ENCODE measurements around the gene MYO3B. TPM values are rescaled to one million over a fixed set of nuclear protein-coding genes. Genes with fewer than 3 reads are reported as not detected.

The MYO3B gene
- total RNA-seq, 4 donors from 2014 or later: 0.34 to 0.95 (median 0.89) TPM

DNA sequence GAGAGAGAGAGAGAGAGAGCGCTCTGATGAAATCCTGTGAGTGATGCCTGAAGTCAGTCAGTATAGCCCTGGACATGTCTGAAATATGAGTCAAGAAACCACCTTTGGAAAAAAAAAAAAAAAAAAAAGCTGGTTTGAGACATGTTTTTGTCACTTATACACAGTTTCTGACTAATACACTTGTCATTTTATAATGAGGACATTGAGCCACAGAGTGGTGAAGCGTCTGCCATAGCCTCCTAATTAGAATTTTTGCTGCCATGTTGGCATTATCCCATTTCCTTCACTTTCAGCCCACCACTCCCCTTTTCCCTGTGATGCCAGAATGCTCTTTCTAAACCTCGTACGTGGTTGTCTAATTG, 15.7 kb upstream of the MYO3B start:
- 86% methylated on average over 4 of the region's 4 CpGs for WGBS
- TF ChIP-seq, protein P1, sequence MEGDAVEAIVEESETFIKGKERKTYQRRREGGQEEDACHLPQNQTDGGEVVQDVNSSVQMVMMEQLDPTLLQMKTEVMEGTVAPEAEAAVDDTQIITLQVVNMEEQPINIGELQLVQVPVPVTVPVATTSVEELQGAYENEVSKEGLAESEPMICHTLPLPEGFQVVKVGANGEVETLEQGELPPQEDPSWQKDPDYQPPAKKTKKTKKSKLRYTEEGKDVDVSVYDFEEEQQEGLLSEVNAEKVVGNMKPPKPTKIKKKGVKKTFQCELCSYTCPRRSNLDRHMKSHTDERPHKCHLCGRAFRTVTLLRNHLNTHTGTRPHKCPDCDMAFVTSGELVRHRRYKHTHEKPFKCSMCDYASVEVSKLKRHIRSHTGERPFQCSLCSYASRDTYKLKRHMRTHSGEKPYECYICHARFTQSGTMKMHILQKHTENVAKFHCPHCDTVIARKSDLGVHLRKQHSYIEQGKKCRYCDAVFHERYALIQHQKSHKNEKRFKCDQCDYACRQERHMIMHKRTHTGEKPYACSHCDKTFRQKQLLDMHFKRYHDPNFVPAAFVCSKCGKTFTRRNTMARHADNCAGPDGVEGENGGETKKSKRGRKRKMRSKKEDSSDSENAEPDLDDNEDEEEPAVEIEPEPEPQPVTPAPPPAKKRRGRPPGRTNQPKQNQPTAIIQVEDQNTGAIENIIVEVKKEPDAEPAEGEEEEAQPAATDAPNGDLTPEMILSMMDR (IDR thresholded peaks at IDR 0.05): no peak
- TF ChIP-seq EP300 (IDR thresholded peaks at IDR 0.05): no peak
- no peak for TF ChIP-seq POLR2AphosphoS5 (IDR thresholded peaks at IDR 0.05)
- TF ChIP-seq POLR2A (IDR thresholded peaks at IDR 0.05): no peak
- H3K4me1 ChIP-seq: no peaks in the 10 kb centered on the region

DNA sequence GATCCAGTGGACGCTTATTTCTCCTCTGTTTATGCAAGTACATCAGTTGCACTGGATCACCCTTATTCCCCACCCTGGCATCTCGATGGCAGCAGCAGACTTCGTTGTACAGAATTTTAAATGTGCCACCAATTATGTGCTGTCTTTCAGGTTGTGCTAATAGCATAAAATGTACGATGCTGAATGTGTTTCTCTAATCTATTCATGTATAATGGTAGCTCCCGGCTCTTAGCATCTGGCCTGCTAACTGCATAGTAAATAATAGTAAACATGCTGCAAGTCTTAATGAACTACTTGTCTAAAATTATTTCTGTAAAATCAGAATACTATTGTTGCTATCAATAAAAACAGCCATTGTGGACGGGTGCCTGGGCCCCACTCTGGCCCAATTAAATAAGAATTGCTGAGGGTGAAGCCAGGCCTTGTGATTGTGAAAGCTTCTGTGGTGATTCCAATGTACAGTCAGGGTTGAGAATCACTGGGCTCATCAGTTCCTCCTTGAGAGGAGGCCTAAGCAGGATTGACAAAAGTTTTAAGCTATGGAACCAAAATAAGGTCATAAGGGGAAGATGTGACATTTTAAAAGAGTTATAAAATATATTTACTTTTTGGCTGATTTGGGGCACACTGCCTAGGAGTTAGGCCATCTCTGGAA, 14.4 kb upstream of the MYO3B start:
- Histone ChIP-seq H3K9me3 (no peaks in the 10 kb centered on the region), H3K27me3 (no peaks in the 10 kb centered on the region), H3K27ac (no peak overlapping the region), H3K36me3 (no peaks in the 10 kb centered on the region), H3K4me1 (no peaks in the 10 kb centered on the region), H3K4me3 (no peak overlapping the region)
- TF ChIP-seq, protein P1 (IDR thresholded peaks at IDR 0.05): no peak
- TF ChIP-seq POLR2AphosphoS5 (IDR thresholded peaks at IDR 0.05): no peak
- no peak for TF ChIP-seq POLR2A (IDR thresholded peaks at IDR 0.05)
- no peak for TF ChIP-seq EP300 (IDR thresholded peaks at IDR 0.05)
- WGBS: 84% methylated on average over 6 of the region's 6 CpGs
- no peak for DNase-seq (ENCODE audit: low spot score in 2 of 2)

More for the DNA sequence above, 15.7 kb upstream of the MYO3B start:
- no peak overlapping the region for H3K27ac ChIP-seq
- H3K36me3 ChIP-seq: no peaks in the 10 kb centered on the region
- no peaks in the 10 kb centered on the region for H3K27me3 ChIP-seq
- no peak for DNase-seq (ENCODE audit: low spot score in 2 of 2)
- no peaks in the 10 kb centered on the region for H3K9me3 ChIP-seq
- no peak overlapping the region for H3K4me3 ChIP-seq

DNA sequence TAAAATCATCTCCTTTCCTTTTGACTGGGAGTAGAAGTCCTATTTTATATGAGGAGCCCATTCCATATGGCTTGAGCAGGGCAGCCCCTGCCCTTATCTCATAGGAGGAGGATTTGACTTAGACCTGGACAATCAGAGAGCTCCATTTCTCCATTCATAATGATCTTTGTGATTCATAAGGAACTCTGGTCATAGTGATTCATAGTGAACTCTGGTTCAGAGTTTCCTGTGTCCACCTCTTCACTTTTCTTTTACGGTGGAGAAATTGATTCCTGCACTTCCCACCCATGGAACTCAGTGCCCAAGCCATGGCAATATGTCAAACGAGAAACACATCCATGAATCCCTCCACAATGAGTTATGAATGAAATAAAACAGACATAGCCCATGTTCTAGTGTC, 12.8 kb upstream of the MYO3B start:
- TF ChIP-seq EP300 (IDR thresholded peaks at IDR 0.05): no peak
- TF ChIP-seq POLR2AphosphoS5 (IDR thresholded peaks at IDR 0.05): no peak
- TF ChIP-seq POLR2A (IDR thresholded peaks at IDR 0.05): no peak
- TF ChIP-seq, protein P1 (IDR thresholded peaks at IDR 0.05): no peak
- no peak for DNase-seq (ENCODE audit: low spot score in 2 of 2)
- Histone ChIP-seq H3K36me3 (no peaks in the 10 kb centered on the region), H3K9me3 (no peaks in the 10 kb centered on the region), H3K4me3 (no peak overlapping the region), H3K27me3 (no peaks in the 10 kb centered on the region), H3K4me1 (no peaks in the 10 kb centered on the region), H3K27ac (no peak overlapping the region)
- WGBS: 65% methylated on average over 2 of the region's 2 CpGs

DNA sequence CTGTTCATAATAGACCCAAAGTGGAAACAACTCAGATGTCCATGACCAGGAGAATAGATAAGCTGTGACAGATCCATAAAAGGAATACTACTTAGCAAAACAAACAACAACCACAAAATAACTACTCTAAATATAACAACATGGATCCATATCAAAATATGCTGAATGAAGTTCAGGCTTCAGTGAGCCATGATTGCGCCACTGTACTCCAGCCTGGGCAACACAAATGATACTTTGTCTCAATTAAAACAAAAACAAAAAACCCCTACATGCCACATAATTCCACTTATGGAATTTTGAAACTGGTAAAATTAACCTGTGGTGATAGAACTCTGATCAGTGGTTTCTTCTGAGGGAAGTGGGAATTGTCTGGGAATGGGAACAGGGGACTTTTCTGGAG, 11.2 kb upstream of the MYO3B start:
- no peaks in the 10 kb centered on the region for H3K9me3 ChIP-seq
- no peaks in the 10 kb centered on the region for H3K4me1 ChIP-seq
- no peak overlapping the region for H3K27ac ChIP-seq
- no peaks in the 10 kb centered on the region for H3K27me3 ChIP-seq
- no peak for TF ChIP-seq POLR2AphosphoS5 (IDR thresholded peaks at IDR 0.05)
- TF ChIP-seq EP300 (IDR thresholded peaks at IDR 0.05): no peak
- TF ChIP-seq POLR2A (IDR thresholded peaks at IDR 0.05): no peak
- TF ChIP-seq, protein P1 (IDR thresholded peaks at IDR 0.05): no peak
- 97% methylated on average over 1 of the region's 1 CpG for WGBS
- H3K36me3 ChIP-seq: no peaks in the 10 kb centered on the region
- DNase-seq (ENCODE audit: low spot score in 2 of 2): no peak
- H3K4me3 ChIP-seq: no peak overlapping the region

DNA sequence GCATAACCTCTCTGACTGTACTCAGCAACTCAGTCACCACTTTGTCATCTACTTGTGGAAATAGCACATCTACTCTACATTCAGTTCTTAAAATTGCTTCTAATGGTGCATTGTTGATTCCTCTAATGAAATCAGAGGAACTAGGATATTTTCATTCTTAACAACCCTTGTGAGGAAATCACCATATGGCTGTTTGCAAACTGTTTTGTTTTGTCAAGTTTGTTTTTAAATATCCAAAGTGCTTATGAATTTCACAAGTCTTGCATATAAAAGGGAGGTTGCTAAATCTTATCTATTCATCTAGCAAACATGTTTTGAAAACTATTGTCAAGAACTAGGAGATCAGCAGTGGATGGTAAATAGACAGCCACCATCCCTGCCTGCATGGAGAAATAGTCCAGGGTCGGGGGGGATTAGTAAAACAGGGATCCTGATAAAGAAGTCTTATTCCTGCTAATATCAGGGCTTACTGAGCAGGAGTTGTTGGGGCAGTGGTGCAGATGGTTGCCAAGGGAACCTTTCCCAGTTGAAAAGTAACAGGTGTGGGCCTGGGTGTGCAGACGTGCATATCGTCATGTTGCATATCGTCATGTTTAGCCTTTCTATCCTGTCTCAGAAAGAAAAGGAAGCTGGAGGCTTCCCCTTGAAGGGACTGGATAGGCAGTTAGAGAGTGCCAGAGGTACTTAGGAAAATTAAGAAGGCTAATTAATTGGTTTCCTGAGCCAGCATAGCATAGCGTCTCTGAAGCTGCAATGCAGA, 7.5 kb upstream of the MYO3B start:
- DNase-seq (ENCODE audit: low spot score in 2 of 2): no peak
- Histone ChIP-seq H3K27ac (no peak overlapping the region), H3K27me3 (no peaks in the 10 kb centered on the region), H3K4me3 (no peak overlapping the region), H3K9me3 (no peaks in the 10 kb centered on the region), H3K36me3 (no peaks in the 10 kb centered on the region), H3K4me1 (no peaks in the 10 kb centered on the region)
- WGBS: 66% methylated on average over 5 of the region's 5 CpGs
- TF ChIP-seq EP300 (IDR thresholded peaks at IDR 0.05) (no peak), POLR2A (IDR thresholded peaks at IDR 0.05) (no peak), POLR2AphosphoS5 (IDR thresholded peaks at IDR 0.05) (no peak)
- TF ChIP-seq, protein P1 (IDR thresholded peaks at IDR 0.05): no peak
